ENCODE results near the gene SERPINE3. TPM values are rescaled to one million over a fixed set of nuclear protein-coding genes. Genes with fewer than 3 reads are reported as not detected.

Gene SERPINE3
- total and polyA plus RNA-seq, 2 experiments from 2014 or later = 0.17 to 0.31 TPM

DNA sequence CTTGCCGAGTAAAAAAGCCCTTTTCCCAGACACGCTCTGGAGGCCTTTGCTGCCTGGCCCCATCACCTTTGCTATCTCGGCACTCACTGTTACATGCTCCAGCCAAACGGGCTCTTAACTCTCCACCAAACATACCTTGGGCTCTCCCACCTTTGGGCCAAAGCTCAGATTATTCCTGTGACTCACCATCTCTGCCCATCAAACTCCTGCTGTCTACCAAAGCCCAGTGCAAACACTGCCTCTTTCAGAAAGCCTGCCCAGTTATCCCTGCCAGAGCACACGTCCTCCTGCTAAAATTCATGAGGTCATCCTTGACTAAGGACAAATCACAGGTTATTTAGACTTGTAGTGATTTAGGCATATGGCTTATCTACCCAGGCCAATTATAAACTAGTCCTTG is 48.1 kb upstream of the SERPINE3 start (continued):
- TF ChIP-seq, protein P1, sequence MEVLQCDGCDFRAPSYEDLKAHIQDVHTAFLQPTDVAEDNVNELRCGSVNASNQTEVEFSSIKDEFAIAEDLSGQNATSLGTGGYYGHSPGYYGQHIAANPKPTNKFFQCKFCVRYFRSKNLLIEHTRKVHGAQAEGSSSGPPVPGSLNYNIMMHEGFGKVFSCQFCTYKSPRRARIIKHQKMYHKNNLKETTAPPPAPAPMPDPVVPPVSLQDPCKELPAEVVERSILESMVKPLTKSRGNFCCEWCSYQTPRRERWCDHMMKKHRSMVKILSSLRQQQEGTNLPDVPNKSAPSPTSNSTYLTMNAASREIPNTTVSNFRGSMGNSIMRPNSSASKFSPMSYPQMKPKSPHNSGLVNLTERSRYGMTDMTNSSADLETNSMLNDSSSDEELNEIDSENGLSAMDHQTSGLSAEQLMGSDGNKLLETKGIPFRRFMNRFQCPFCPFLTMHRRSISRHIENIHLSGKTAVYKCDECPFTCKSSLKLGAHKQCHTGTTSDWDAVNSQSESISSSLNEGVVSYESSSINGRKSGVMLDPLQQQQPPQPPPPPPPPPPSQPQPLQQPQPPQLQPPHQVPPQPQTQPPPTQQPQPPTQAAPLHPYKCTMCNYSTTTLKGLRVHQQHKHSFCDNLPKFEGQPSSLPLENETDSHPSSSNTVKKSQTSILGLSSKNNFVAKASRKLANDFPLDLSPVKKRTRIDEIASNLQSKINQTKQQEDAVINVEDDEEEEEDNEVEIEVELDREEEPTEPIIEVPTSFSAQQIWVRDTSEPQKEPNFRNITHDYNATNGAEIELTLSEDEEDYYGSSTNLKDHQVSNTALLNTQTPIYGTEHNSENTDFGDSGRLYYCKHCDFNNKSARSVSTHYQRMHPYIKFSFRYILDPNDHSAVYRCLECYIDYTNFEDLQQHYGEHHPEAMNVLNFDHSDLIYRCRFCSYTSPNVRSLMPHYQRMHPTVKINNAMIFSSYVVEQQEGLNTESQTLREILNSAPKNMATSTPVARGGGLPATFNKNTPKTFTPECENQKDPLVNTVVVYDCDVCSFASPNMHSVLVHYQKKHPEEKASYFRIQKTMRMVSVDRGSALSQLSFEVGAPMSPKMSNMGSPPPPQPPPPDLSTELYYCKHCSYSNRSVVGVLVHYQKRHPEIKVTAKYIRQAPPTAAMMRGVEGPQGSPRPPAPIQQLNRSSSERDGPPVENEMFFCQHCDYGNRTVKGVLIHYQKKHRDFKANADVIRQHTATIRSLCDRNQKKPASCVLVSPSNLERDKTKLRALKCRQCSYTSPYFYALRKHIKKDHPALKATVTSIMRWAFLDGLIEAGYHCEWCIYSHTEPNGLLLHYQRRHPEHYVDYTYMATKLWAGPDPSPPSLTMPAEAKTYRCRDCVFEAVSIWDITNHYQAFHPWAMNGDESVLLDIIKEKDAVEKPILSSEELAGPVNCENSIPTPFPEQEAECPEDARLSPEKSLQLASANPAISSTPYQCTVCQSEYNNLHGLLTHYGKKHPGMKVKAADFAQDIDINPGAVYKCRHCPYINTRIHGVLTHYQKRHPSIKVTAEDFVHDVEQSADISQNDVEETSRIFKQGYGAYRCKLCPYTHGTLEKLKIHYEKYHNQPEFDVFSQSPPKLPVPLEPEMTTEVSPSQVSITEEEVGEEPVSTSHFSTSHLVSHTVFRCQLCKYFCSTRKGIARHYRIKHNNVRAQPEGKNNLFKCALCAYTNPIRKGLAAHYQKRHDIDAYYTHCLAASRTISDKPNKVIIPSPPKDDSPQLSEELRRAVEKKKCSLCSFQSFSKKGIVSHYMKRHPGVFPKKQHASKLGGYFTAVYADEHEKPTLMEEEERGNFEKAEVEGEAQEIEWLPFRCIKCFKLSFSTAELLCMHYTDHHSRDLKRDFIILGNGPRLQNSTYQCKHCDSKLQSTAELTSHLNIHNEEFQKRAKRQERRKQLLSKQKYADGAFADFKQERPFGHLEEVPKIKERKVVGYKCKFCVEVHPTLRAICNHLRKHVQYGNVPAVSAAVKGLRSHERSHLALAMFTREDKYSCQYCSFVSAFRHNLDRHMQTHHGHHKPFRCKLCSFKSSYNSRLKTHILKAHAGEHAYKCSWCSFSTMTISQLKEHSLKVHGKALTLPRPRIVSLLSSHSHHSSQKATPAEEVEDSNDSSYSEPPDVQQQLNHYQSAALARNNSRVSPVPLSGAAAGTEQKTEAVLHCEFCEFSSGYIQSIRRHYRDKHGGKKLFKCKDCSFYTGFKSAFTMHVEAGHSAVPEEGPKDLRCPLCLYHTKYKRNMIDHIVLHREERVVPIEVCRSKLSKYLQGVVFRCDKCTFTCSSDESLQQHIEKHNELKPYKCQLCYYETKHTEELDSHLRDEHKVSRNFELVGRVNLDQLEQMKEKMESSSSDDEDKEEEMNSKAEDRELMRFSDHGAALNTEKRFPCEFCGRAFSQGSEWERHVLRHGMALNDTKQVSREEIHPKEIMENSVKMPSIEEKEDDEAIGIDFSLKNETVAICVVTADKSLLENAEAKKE (CRISPR knock-in tag; IDR thresholded peaks at IDR 0.05) = no peak
- TF ChIP-seq CREB1 (CRISPR knock-in tag; IDR thresholded peaks at IDR 0.05; ENCODE audit: low read depth) (no peak), POLR2AphosphoS5 (IDR thresholded peaks at IDR 0.05; ENCODE audit: low read depth) (no peak), EZH2phosphoT487 (IDR thresholded peaks at IDR 0.05; ENCODE audit: unreplicated experiment) (no peak), ZNF331 (CRISPR knock-in tag; IDR thresholded peaks at IDR 0.05; ENCODE audit: low read depth) (no peak), JUNB (IDR thresholded peaks at IDR 0.05; ENCODE audit: unreplicated experiment) (no peak)

DNA sequence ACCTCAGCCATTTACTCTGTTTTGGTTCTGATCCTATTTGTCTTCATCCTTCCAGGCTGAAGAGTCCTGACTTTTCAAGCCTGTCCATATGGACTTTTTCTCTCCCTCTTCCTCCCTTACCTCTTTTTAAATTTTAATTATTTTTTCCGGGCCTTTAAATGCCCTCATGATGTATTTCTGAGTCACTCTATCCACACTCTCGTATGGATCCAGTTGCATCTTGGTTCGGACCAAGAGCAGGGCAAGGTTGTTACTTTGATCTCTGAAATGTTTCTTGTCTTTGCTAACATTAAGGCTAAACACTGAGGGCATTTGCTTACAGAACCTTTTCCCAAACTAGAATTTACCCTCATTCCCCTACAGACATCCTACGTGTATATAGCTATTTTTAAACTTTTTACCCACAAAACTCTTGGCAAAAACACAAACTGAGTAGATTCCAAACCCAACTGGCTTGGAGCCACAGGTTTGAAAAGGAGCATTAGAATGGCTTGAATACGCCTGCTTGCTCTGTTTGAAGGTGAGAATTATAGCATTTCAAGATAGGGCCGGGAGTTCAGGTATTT is 47.4 kb upstream of the SERPINE3 start:
- Histone ChIP-seq H3K4me1 (ENCODE audit: insufficient read depth) (peaks cover 22% of the 10 kb centered on the region), H3K4me2 (no peak overlapping the region), H3K36me3 (ENCODE audit: insufficient read depth) (no peaks in the 10 kb centered on the region; the same call in 1 of the 2 replicates), H3F3A (replicated peaks; ENCODE audit: low read depth) (no peaks in the 10 kb centered on the region; the same call in 1 of the 2 replicates), H3K4me3 (no peak overlapping the region), H3K27ac (ENCODE audit: low read depth) (no peak overlapping the region), H4K20me1 (replicated peaks; ENCODE audit: insufficient read depth) (no peaks in the 10 kb centered on the region), H3K79me2 (replicated peaks; ENCODE audit: insufficient read depth) (no peaks in the 10 kb centered on the region), H3K9me2 (ENCODE audit: insufficient read depth) (no peaks in the 10 kb centered on the region), H3K27me3 (ENCODE audit: insufficient read depth) (no peaks in the 10 kb centered on the region), H2AFZ (no peak overlapping the region)
- Mint-ChIP-seq H3K9me3 (peaks cover 3% of the 10 kb centered on the region; the same call in 1 of the 3 replicates), H3K36me3 (ENCODE audit: low read depth) (peaks cover 4% of the 10 kb centered on the region; the same call in 1 of the 3 replicates), H3K27ac (no peak overlapping the region), H3K27me3 (ENCODE audit: insufficient read depth, low read depth, poor library complexity) (peaks cover 6% of the 10 kb centered on the region), H3K4me3 (no peak overlapping the region), H3K4me1 (peaks cover 39% of the 10 kb centered on the region)
- ATAC-seq (no peak; the same call in 2 of the 3 replicates), DNase-seq (ENCODE audit: low spot score) (no peak)
- no peak for TF ChIP-seq ZNF114 (CRISPR knock-in tag; IDR thresholded peaks at IDR 0.05)
- TF ChIP-seq, protein P2, sequence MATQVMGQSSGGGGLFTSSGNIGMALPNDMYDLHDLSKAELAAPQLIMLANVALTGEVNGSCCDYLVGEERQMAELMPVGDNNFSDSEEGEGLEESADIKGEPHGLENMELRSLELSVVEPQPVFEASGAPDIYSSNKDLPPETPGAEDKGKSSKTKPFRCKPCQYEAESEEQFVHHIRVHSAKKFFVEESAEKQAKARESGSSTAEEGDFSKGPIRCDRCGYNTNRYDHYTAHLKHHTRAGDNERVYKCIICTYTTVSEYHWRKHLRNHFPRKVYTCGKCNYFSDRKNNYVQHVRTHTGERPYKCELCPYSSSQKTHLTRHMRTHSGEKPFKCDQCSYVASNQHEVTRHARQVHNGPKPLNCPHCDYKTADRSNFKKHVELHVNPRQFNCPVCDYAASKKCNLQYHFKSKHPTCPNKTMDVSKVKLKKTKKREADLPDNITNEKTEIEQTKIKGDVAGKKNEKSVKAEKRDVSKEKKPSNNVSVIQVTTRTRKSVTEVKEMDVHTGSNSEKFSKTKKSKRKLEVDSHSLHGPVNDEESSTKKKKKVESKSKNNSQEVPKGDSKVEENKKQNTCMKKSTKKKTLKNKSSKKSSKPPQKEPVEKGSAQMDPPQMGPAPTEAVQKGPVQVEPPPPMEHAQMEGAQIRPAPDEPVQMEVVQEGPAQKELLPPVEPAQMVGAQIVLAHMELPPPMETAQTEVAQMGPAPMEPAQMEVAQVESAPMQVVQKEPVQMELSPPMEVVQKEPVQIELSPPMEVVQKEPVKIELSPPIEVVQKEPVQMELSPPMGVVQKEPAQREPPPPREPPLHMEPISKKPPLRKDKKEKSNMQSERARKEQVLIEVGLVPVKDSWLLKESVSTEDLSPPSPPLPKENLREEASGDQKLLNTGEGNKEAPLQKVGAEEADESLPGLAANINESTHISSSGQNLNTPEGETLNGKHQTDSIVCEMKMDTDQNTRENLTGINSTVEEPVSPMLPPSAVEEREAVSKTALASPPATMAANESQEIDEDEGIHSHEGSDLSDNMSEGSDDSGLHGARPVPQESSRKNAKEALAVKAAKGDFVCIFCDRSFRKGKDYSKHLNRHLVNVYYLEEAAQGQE (IDR thresholded peaks at IDR 0.05; ENCODE audit: unreplicated experiment) = no peak
